ENCODE measurements around the gene OR1J4.
A peak's percentile ranks its signal among the peaks of the same experiment; 100 is the strongest.
"Not testable (repeated sequence)": the region's sequence is repeated elsewhere in the genome, so short reads cannot be mapped to it uniquely, and the experiment has no call there.

Gene OR1J4

GRCh38 chr9:122518841-122519240 is at the start of gene OR1J4:
TSS of gene OR1J4 (plus strand) at chr9:122519141. CDS start at chr9:122519141, 0 bp downstream.
- no peak for ATAC-seq
- Mint-ChIP-seq H3K36me3 (no peaks in the 10 kb centered on the region), H3K27ac (no peak within 1 kb of the TSS), H3K27me3 (peaks cover 11% of the 10 kb centered on the region), H3K4me1 (no peaks in the 10 kb centered on the region), H3K4me3 (no peak within 1 kb of the TSS), H3K9me3 (no peaks in the 10 kb centered on the region)

DNA sequence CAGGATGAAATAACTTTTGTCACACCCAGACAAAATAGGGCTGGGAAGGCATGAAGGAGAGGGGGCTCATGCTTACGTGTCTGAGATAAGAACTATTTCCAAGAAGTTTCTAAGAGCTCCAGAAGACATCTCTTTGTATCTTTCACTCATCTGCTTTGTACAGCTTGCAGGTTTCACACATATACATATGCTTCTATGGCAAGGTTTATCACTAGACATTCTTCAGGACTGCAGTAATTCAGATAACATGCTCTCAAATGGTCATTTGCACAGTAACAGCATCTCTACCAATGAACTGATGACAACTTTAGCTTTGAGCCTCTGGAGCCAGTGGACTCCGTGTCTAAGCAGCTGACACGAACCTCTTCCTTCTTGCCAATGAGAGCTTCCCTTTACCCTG is 44.4 kb upstream of the OR1J4 start:
- Mint-ChIP-seq H3K9me3 (no peaks in the 10 kb centered on the region), H3K4me1 (no peaks in the 10 kb centered on the region), H3K36me3 (no peaks in the 10 kb centered on the region), H3K27me3 (peaks cover 36% of the 10 kb centered on the region), H3K4me3 (no peak overlapping the region), H3K27ac (no peak overlapping the region)
- no peak for ATAC-seq

DNA sequence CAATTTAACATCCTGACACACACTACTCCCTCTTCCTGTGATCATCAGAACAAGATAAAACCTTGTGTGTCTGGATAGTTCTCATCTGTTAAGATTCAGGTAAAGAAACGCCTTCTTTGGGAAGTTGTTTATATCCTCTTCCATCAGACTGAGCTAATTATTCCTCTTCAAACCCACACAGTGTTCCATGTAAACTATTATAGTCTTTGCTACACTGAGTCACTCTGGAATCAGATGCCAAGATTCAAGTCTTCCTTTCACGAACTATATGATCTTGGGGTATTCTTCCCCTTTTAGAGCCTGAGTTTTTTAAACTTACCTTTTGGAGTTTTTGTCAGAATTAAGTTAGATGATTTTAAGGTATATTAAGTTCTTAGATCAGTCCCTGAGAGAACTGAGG is 43.2 kb upstream of the OR1J4 start:
- H3K4me3 Mint-ChIP-seq, result no peak overlapping the region
- no peaks in the 10 kb centered on the region for H3K9me3 Mint-ChIP-seq
- H3K4me1 Mint-ChIP-seq, result no peaks in the 10 kb centered on the region
- no peak overlapping the region for H3K27ac Mint-ChIP-seq
- ATAC-seq, result no peak
- no peaks in the 10 kb centered on the region for H3K36me3 Mint-ChIP-seq
- H3K27me3 Mint-ChIP-seq, result peaks cover 31% of the 10 kb centered on the region

DNA sequence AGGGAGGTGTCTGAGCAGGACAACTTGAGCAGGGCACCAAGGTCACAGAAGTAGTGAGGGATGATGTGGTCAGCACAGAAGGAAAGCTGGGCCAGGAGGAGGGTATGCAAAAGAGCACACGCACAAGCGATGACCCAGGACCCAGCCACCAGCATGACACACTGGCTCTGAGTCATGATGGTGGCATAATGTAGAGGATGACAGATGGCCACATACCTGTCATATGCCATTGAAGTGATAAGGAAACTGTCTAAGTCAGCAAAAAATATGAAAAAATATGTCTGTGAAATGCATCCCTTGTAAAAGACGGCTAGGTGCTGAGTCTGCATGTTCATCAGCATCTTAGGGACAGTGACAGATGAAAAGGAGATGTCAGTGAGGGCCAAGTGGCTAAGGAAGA is 41.6 kb upstream of the OR1J4 start:
- Mint-ChIP-seq H3K9me3 (no peaks in the 10 kb centered on the region), H3K36me3 (no peaks in the 10 kb centered on the region), H3K27ac (no peak overlapping the region), H3K27me3 (peaks cover 41% of the 10 kb centered on the region), H3K4me1 (no peaks in the 10 kb centered on the region), H3K4me3 (no peak overlapping the region)
- no peak for ATAC-seq

GRCh38 chr9:122477826-122478225 is 41.1 kb upstream of the OR1J4 start, which contains the start of gene OR1J1:
TSS of gene OR1J1 (minus strand) at chr9:122477926. CDS start at chr9:122477926, 0 bp downstream.
- H3K36me3 Mint-ChIP-seq, result no peaks in the 10 kb centered on the region
- peaks cover 41% of the 10 kb centered on the region for H3K27me3 Mint-ChIP-seq
- H3K4me3 Mint-ChIP-seq, result no peak within 1 kb of the TSS
- no peak within 1 kb of the TSS for H3K27ac Mint-ChIP-seq
- ATAC-seq, result no peak
- no peaks in the 10 kb centered on the region for H3K9me3 Mint-ChIP-seq
- H3K4me1 Mint-ChIP-seq, result no peaks in the 10 kb centered on the region

- Mint-ChIP-seq H3K4me1 (no peaks in the 10 kb centered on the region), H3K4me3 (no peak overlapping the region), H3K36me3 (no peaks in the 10 kb centered on the region), H3K27ac (no peak overlapping the region), H3K27me3 (peaks cover 41% of the 10 kb centered on the region), H3K9me3 (no peaks in the 10 kb centered on the region)
- no peak for ATAC-seq
These were observed 39.9 kb upstream of the OR1J4 start for GRCh38 chr9:122479062-122479461.

GRCh38 chr9:122498883-122499288 is 20.1 kb upstream of the OR1J4 start:
- peaks cover 3% of the 10 kb centered on the region for H3K9me3 Mint-ChIP-seq
- peaks cover 43% of the 10 kb centered on the region for H3K27me3 Mint-ChIP-seq
- H3K4me1 Mint-ChIP-seq, result no peaks in the 10 kb centered on the region
- peak; percentile 43 for ATAC-seq
- no peak overlapping the region for H3K4me3 Mint-ChIP-seq
- H3K36me3 Mint-ChIP-seq, result no peaks in the 10 kb centered on the region
- no peak overlapping the region for H3K27ac Mint-ChIP-seq

DNA sequence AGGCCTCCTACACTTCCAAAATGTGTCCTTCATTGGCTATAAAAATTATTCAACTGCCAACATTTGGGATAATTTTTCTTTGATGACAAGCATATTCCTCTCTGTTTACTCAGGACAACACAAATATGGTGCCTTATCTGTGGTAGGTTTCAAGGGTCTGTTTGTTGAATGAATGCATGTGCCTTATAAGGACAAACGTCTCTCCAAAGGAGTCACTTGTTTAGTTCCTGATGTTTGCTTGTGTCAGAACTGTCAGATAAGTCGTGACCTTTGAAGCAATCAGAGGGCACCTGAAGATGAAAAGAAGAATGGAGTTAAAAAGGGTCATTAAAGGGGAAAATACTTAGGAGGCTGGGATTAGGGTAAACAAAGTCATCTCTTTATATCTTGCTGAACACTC is 12.0 kb upstream of the OR1J4 start:
- ATAC-seq, result no peak
- H3K4me1 Mint-ChIP-seq, result no peaks in the 10 kb centered on the region
- no peaks in the 10 kb centered on the region for H3K9me3 Mint-ChIP-seq
- H3K27ac Mint-ChIP-seq, result no peak overlapping the region
- peaks cover 26% of the 10 kb centered on the region for H3K27me3 Mint-ChIP-seq
- no peaks in the 10 kb centered on the region for H3K36me3 Mint-ChIP-seq
- no peak overlapping the region for H3K4me3 Mint-ChIP-seq

GRCh38 chr9:122510502-122510901 is 8.4 kb upstream of the OR1J4 start, which contains the start of gene OR1J2:
TSS of gene OR1J2 (plus strand) at chr9:122510802. CDS start at chr9:122510802, 0 bp downstream.
- no peaks in the 10 kb centered on the region for H3K36me3 Mint-ChIP-seq
- H3K27ac Mint-ChIP-seq, result no peak within 1 kb of the TSS
- no peaks in the 10 kb centered on the region for H3K9me3 Mint-ChIP-seq
- ATAC-seq, result no peak
- no peak within 1 kb of the TSS for H3K4me3 Mint-ChIP-seq
- H3K27me3 Mint-ChIP-seq, result peaks cover 26% of the 10 kb centered on the region
- no peaks in the 10 kb centered on the region for H3K4me1 Mint-ChIP-seq

- H3K9me3 Mint-ChIP-seq, result no peaks in the 10 kb centered on the region
- H3K27me3 Mint-ChIP-seq, result peaks cover 6% of the 10 kb centered on the region
- no peak for ATAC-seq
- no peaks in the 10 kb centered on the region for H3K36me3 Mint-ChIP-seq
- H3K27ac Mint-ChIP-seq, result no peak overlapping the region
- H3K4me3 Mint-ChIP-seq, result no peak overlapping the region
- H3K4me1 Mint-ChIP-seq, result no peaks in the 10 kb centered on the region
These were observed 715 bp upstream of the OR1J4 start for GRCh38 chr9:122518226-122518625.

DNA sequence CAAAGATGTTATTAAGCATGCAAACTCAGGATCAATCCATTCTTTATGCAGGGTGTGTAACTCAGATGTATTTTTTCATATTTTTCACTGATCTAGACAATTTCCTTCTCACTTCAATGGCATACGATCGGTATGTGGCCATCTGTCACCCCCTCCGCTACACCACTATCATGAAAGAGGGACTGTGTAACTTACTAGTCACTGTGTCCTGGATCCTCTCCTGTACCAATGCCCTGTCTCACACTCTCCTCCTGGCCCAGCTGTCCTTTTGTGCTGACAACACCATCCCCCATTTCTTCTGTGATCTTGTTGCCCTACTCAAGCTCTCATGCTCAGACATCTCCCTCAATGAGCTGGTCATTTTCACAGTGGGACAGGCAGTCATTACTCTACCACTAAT is 435 bp downstream of the OR1J4 start:
- no peak overlapping the region for H3K27ac Mint-ChIP-seq
- H3K4me1 Mint-ChIP-seq, result no peaks in the 10 kb centered on the region
- H3K4me3 Mint-ChIP-seq, result no peak overlapping the region
- H3K36me3 Mint-ChIP-seq, result no peaks in the 10 kb centered on the region
- H3K9me3 Mint-ChIP-seq, result no peaks in the 10 kb centered on the region
- H3K27me3 Mint-ChIP-seq, result peaks cover 11% of the 10 kb centered on the region
- ATAC-seq, result no peak

DNA sequence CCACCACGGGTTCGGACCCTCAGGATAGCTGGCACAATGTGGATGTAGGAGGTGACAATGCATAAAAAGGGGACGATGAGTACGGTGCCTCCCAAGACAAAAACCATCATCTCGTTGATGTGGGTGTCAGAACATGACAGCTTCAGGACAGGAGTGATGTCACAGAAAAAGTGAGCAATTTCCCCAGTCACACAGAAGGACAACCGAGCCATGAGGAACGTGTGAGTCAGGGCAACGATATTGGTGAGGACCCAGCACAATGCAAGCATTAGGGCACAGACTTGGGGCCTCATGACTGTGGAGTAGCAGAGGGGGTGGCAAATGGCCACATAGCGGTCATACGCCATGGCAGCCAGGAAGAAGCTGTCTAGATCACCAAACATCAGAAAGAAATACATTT is 7.7 kb downstream of the OR1J4 start:
- Mint-ChIP-seq H3K27ac (no peak overlapping the region), H3K4me3 (no peak overlapping the region), H3K4me1 (no peaks in the 10 kb centered on the region), H3K36me3 (no peaks in the 10 kb centered on the region), H3K27me3 (peaks cover 29% of the 10 kb centered on the region), H3K9me3 (no peaks in the 10 kb centered on the region)
- ATAC-seq, result no peak

- Mint-ChIP-seq H3K27me3 (peaks cover 29% of the 10 kb centered on the region), H3K27ac (no peak within 1 kb of the TSS), H3K4me1 (no peaks in the 10 kb centered on the region), H3K9me3 (no peaks in the 10 kb centered on the region), H3K36me3 (no peaks in the 10 kb centered on the region), H3K4me3 (no peak within 1 kb of the TSS)
- ATAC-seq, result no peak
These were observed 8.3 kb downstream of the OR1J4 start, which contains the start of gene OR1N1 for GRCh38 chr9:122527193-122527592. TSS of gene OR1N1 (minus strand) at chr9:122527293. CDS start at chr9:122527293, 0 bp downstream.

DNA sequence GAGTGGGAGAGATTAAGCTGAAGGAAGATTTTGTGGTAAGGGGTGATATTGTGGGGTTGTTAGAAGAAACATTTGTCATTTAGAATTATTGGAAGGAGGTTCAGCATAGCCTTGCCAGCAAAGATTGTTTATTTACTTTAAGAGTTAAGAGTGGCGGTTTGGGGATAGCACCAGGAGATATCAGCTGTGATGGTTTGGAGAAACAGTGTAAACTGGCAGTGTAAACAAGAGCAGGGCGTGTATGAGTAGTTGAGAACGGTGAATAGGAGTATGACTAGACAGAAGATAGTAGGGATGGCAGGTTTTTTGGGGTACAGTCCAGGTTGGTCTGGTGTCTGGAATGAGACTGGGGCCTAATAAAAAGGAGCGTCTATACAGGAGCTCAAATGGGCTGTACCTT is 12.2 kb downstream of the OR1J4 start:
- H3K4me3 Mint-ChIP-seq, H3K36me3 Mint-ChIP-seq, H3K4me1 Mint-ChIP-seq, H3K9me3 Mint-ChIP-seq, ATAC-seq, H3K27ac Mint-ChIP-seq: not testable (repeated sequence)
- H3K27me3 Mint-ChIP-seq, result peaks cover 35% of the 10 kb centered on the region

DNA sequence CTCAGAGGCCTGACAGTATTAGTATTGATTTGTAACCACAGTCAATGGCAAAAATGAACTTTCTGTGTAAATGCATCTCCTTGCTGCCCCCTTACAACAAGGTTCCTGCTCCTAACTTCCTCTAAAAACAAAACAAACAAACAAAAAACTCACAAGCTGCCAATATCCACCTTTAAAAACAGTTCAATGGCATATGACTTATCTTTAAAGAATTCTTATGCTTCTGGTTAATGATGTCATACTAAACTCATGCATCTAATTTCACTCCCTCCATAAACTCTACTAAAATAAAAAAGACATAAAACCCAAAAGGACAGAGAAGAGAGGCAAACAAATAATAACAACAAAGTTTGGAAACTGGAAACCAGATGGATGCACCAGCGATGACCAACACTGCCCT is 17.2 kb downstream of the OR1J4 start:
- no peaks in the 10 kb centered on the region for H3K4me1 Mint-ChIP-seq
- peaks cover 20% of the 10 kb centered on the region for H3K27me3 Mint-ChIP-seq
- H3K27ac Mint-ChIP-seq, result no peak overlapping the region
- no peaks in the 10 kb centered on the region for H3K36me3 Mint-ChIP-seq
- H3K4me3 Mint-ChIP-seq, result no peak overlapping the region
- H3K9me3 Mint-ChIP-seq, result peaks cover 4% of the 10 kb centered on the region
- no peak for ATAC-seq

GRCh38 chr9:122537066-122537465 is 18.1 kb downstream of the OR1J4 start:
- not testable (repeated sequence) for H3K9me3 Mint-ChIP-seq, H3K27ac Mint-ChIP-seq, ATAC-seq, H3K4me1 Mint-ChIP-seq, H3K36me3 Mint-ChIP-seq, H3K4me3 Mint-ChIP-seq
- peaks cover 20% of the 10 kb centered on the region for H3K27me3 Mint-ChIP-seq

GRCh38 chr9:122538757-122539156 is 19.8 kb downstream of the OR1J4 start:
- Mint-ChIP-seq H3K4me1 (no peaks in the 10 kb centered on the region), H3K4me3 (no peak overlapping the region), H3K9me3 (peaks cover 4% of the 10 kb centered on the region), H3K27ac (no peak overlapping the region), H3K27me3 (peaks cover 7% of the 10 kb centered on the region), H3K36me3 (no peaks in the 10 kb centered on the region)
- no peak for ATAC-seq

Data from stimulated activated memory B cell treated with anti-CD40 and anti-IgM and Interleukin-4, amounts not matched to agents 10 μg/mL and 1 μg/mL and 100 μg/mL, for 72 hours (primary cell).